ENCODE results near the gene GRID1.

DNA sequence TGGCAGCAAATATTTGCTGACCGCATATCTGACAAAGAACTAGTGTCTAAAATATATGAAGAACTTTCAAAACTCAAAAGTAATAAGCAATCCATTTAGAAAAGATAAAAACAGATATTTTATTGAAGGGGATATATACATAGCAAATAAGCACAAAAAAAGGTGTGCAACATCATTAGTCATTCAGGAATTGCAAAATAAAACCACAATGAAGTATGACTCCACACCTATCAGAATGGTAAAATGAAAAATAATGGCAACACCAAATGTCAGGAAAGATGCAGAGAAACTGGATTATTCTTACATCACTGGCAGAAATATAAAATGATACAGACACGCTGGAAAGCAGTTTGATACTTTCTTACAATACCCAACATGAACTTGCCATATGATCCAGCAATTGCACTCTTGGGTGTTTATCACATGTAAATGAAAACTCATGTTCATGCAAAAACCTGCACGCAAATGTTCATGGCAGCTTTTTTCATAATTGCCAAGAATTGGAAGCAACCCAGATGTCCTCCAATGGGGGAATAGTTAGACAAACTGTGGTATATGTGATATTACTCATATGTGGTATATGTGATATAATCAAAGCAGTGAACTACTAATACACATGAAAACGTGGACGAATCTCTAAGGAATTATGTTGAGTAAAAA is 645.5 kb downstream of the GRID1 start:
- TF ChIP-seq, protein P1, sequence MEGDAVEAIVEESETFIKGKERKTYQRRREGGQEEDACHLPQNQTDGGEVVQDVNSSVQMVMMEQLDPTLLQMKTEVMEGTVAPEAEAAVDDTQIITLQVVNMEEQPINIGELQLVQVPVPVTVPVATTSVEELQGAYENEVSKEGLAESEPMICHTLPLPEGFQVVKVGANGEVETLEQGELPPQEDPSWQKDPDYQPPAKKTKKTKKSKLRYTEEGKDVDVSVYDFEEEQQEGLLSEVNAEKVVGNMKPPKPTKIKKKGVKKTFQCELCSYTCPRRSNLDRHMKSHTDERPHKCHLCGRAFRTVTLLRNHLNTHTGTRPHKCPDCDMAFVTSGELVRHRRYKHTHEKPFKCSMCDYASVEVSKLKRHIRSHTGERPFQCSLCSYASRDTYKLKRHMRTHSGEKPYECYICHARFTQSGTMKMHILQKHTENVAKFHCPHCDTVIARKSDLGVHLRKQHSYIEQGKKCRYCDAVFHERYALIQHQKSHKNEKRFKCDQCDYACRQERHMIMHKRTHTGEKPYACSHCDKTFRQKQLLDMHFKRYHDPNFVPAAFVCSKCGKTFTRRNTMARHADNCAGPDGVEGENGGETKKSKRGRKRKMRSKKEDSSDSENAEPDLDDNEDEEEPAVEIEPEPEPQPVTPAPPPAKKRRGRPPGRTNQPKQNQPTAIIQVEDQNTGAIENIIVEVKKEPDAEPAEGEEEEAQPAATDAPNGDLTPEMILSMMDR (IDR thresholded peaks at IDR 0.05) = no peak
- no peak for TF ChIP-seq POLR2A (IDR thresholded peaks at IDR 0.05)

Measured in lower leg skin (tissue), 3 donors.